GM21717 (cell line): ENCODE results near the gene B3GAT1.
"Not testable (repeated sequence)": the region's sequence is repeated elsewhere in the genome, so short reads cannot be mapped to it uniquely, and the experiment has no call there.

Experiments
- ATAC-seq: cut with Tn5 transposase; IDR thresholded peaks from one replicate; pipeline ENCODE4 v1.9.1; 2021; ENCODE audit warnings: mild to moderate bottlenecking, moderate library complexity; ENCODE audit not compliant: unreplicated experiment

B3GAT1 gene

GRCh38 chr11:134358165-134358855, 53.7 kb downstream of the B3GAT1 start:
- ATAC-seq, result no peak

GRCh38 chr11:134357545-134357839, 54.5 kb downstream of the B3GAT1 start:
- ATAC-seq, result no peak

- no peak for ATAC-seq
Measured at GRCh38 chr11:134356656-134357544, 55.1 kb downstream of the B3GAT1 start.

DNA sequence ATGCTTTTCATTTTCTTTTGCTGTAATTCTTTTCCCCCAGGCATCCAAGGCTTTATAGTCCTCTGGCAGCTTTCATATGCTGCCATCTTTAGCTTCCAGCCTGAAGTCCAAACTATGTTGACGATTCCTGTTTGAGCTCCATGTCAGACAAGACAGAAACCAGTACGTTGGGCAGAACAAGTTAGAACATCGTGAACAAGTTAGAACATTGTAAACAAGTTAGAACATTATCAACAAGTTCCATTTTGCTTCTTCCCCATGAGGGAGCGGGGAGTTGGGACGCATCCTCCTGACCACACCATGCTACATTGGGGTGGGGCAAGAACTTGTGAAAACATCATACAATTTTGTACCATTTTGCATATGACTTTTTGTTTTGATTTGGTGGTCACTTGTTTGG, 56.4 kb downstream of the B3GAT1 start:
- ATAC-seq, result no peak

DNA sequence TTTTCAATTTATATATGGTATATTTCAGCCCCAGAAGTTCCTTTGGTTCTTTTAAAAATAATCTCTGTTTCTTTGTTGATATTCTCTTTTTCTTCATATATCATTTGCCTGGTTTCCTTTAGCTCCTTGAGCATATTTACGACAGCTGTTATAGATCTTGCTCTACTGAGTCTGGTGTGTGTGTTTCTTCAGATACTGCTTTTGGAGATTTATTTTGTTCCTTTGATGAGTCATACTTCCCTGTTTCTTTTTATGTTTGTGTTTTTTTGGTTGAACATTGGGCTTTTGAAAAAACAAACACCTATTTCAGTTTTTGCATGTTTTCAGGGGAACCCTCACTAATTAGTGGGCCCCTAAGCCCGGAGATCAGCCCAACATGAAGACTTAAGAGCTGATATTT, 56.9 kb downstream of the B3GAT1 start:
- no peak for ATAC-seq

GRCh38 chr11:134352111-134352510, 59.9 kb downstream of the B3GAT1 start:
- ATAC-seq, result no peak

DNA sequence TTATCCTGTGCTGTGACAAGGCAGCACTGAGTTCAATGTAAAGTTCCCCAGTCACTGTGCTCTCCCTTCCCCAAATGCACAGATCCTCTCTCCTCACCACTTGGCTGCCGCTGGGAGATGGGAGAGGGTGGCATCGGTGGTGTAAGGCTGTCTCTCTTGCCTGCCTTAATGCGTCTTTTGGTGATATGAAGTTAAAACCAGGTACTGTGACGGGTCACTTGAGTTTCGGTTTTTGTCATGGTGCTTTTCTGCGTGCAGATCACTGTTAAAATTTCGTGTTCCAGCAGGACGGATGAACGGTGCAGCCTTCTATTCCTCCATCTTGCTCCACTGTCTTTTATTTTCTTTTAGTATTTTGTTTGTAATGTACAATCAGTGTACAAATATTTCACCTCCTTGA, 61.7 kb downstream of the B3GAT1 start:
- peak; percentile 84 for ATAC-seq

GRCh38 chr11:134349802-134350355, 62.2 kb downstream of the B3GAT1 start:
- ATAC-seq, result no peak

GRCh38 chr11:134349109-134349801, 62.8 kb downstream of the B3GAT1 start:
- no peak for ATAC-seq

GRCh38 chr11:134347441-134347840, 64.6 kb downstream of the B3GAT1 start:
- no peak for ATAC-seq

DNA sequence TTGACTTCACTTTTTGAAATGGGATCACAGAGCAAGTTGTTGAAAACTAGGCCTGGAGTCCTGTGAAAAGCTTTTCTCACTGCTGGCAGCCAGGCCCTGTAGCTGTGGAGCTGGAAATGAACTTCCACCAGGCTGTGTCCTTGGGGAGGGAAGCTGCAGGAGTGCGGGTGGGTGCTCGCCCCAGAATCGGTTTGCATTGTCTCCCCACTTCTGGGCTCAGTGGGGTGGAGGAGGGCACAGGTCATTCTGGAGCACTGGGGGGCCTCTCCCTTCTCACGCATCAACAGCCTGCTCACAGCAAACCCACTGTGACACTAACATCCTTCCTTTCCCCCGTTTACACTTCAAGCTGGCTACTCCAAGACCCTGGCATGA, 65.1 kb downstream of the B3GAT1 start:
- no peak for ATAC-seq

DNA sequence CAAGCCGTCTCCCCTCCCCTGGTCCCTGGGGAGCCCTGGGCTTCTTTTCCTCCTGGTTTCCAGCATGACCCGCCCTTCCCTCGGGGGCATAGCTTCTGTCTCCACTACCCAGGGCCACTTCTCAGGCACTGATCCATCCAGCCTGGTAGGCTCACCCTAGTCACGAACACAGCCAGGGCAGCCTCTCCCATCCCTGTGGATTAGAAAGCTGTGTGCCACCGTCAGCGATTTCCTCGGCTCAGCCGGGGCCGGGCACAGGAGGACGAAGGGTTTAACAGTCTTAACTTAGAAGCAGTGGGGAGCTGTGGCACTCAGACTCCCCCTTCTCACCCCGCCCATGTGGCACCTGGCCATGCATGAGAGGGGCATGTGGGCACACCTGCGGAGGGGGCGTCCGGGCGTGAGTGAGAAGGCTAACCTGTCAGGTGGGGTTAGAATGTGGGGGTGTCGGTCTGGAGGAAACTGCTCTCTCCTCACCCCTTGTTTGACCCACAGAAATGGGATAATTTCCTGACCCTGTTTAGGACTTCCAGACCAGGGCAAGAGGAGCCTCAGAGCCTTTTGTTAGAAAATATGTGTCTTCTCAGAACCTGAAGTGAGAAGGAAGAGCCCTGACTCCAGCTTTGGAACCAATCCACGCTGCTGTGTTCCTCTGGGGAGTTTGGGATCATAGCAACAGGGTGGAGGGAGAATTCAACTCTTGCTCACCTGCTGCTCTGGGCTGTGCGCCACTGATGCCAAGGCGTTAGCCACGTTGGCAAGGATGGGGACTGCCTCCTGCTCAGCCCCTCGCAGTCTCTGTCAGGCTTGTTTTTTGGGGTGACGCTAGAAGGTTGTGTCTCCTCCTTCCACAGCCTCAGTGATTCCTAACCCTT, 65.7 kb downstream of the B3GAT1 start:
- ATAC-seq, result no peak

GRCh38 chr11:134345237-134345550, 66.8 kb downstream of the B3GAT1 start:
- no peak for ATAC-seq

- not testable (repeated sequence) for ATAC-seq
Measured at GRCh38 chr11:134344497-134345236, 67.4 kb downstream of the B3GAT1 start.

DNA sequence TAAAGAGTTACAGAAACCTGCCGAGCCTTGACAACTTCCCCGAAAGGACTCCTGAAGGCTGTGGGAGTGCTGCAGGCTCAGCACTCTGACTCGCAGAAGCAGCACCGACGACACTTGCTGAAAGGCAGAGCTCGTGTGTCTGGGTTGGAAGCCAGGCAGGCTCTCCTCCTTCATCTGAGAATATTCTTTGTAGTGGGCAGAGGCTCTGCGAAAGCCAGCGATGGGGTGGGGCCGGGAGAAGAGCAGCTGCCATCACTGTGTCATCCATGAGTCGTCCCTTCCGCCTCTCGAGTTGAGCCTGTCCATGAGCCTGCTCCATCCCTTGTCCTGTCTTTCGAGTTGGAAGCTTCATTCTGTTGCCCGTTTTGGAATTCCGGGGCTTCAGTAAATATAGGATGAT, 68.4 kb downstream of the B3GAT1 start:
- no peak for ATAC-seq

- no peak for ATAC-seq
Measured at GRCh38 chr11:134342572-134343340, 69.3 kb downstream of the B3GAT1 start.

DNA sequence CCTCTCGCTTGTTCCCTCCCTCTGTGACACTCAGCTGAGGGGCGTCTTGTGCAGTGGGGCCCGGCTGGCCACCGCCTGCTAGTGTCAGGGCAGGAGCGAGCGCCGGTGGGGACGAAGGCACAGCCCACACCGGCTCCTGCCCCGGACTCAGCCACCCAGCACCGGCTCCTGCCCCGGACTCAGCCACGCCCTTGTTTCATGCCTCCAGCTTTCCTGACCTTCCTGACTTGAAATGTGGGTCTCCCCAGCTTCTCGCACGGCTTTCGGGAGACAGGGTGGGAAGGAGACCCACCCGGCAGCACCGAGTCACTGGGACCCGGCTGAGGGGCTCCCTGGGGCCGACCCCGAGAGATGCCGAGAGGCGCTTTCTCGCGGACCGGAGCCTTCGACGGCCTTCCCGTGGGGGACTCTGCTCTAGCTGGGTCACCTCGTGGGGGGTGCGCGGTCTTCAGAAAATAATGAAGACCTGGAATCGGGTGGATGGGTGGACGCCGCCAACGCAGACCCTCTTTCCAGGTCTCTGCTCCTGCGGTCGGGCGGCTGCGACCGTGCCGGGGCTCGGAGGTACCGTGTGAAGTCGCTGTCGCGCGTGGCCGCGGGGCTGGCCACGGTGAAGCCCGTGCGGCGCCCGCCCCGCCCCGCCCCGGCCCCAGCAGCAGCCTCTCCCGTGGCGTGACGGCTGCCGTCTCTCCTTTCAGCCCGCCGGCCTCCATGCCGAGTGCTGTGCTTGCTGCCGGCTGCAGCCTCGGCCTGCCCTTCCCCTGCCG, 70.1 kb downstream of the B3GAT1 start:
- no peak for ATAC-seq

GRCh38 chr11:134340354-134340964, 71.6 kb downstream of the B3GAT1 start:
- ATAC-seq, result no peak
